Caco-2 (cell line): ENCODE measurements around the gene ARHGAP45. TPM values are rescaled to one million over a fixed set of nuclear protein-coding genes. Genes with fewer than 3 reads are reported as not detected.

Experiments used
- BruUV-seq: library from RNA; stranded (reverse); fragments of 400-500 nt; replicated peaks from 2 replicates; lab custom pipeline; 2021; lab: Mats Ljungman, UMichigan
- CTCF ChIA-PET: fragments of 300-600 bp; sonication (Branson Sonifier 250); formaldehyde crosslinking; loops from one replicate; lab custom pipeline; 2022; ENCODE audit warnings: antibody characterized with exemption; lab: Charles Lee
- POLR2A ChIA-PET: fragments of 300-600 bp; sonication (Branson Sonifier 250); formaldehyde crosslinking; loops from one replicate; lab custom pipeline; 2022; ENCODE audit warnings: antibody characterized with exemption; lab: Charles Lee
- DNase-seq, 2 experiments: peaks; one replicate each; pipeline versions ENCODE4 v3.0.0 to v3.0.0-alpha.2; 2020 to 2022
- H3K27me3 ChIP-seq: replicated peaks from 2 replicates; pipeline ENCODE4 v1.6.0; 2011; ENCODE audit warnings: low read length; ENCODE audit not compliant: control insufficient read depth, insufficient read depth
- H3K36me3 ChIP-seq: 2 replicates; pipeline ENCODE4 v1.5.1; 2011; ENCODE audit warnings: low read length; ENCODE audit not compliant: control insufficient read depth, insufficient read depth
- H3K4me1 ChIP-seq: fragments of 250-450 bp; sonication (Bioruptor Pico); 2 replicates; pipeline ENCODE4 v1.5.1; 2020; ENCODE audit warnings: mild to moderate bottlenecking
- H3K4me3 ChIP-seq: 2 replicates; pipeline ENCODE4 v1.5.1; 2011; ENCODE audit warnings: low read depth, mild to moderate bottlenecking, control low read depth, low read length
- H3K9me3 ChIP-seq: fragments of 250-450 bp; sonication (Bioruptor Pico); 2 replicates; pipeline ENCODE4 v1.5.1; 2020; ENCODE audit warnings: mild to moderate bottlenecking, moderate library complexity
- H3K27ac Mint-ChIP-seq: one replicate; pipeline ENCODE4 v1.8.0; 2022; ENCODE audit warnings: mixed read lengths; ENCODE audit not compliant: unreplicated experiment
- H3K27me3 Mint-ChIP-seq: one replicate; pipeline ENCODE4 v1.8.0; 2022; ENCODE audit warnings: mixed read lengths; ENCODE audit not compliant: insufficient read depth, unreplicated experiment
- H3K36me3 Mint-ChIP-seq: one replicate; pipeline ENCODE4 v1.8.0; 2022; ENCODE audit warnings: mild to moderate bottlenecking, mixed read lengths; ENCODE audit not compliant: insufficient read depth, unreplicated experiment
- H3K4me1 Mint-ChIP-seq: one replicate; pipeline ENCODE4 v1.8.0; 2022; ENCODE audit warnings: low read depth, mixed read lengths; ENCODE audit not compliant: unreplicated experiment
- H3K4me3 Mint-ChIP-seq: one replicate; pipeline ENCODE4 v1.8.0; 2022; ENCODE audit warnings: mild to moderate bottlenecking, moderate library complexity, mixed read lengths; ENCODE audit not compliant: unreplicated experiment
- H3K9me3 Mint-ChIP-seq: one replicate; pipeline ENCODE4 v1.8.0; 2022; ENCODE audit warnings: mixed read lengths; ENCODE audit not compliant: unreplicated experiment
- CTCF ChIP-seq, 2 experiments: fragments of 200-600 bp in 1 of 2; IDR thresholded peaks; 1 replicate in 1 of 2; 2 replicates in 1 of 2; pipeline versions ENCODE4 v1.5.1 to v1.8.0; 2011 to 2022; ENCODE audit warnings: antibody characterized with exemption in 1 of 2, control low read depth in 1 of 2, inconsistent platforms in 1 of 2, low read depth in 1 of 2, low read length in 1 of 2, mild to moderate bottlenecking in 1 of 2, moderate library complexity in 1 of 2; ENCODE audit not compliant: insufficient read depth in 1 of 2, severe bottlenecking in 1 of 2, unreplicated experiment in 1 of 2
- intact Hi-C: fragments of 100-400 bp; cut with micrococcal nuclease; formaldehyde crosslinking; loops from one replicate; pipeline ENCODE4 v1.10.0; 2022; ENCODE audit not compliant: unreplicated experiment
- total RNA-seq: library from RNA; stranded (reverse); gene quantifications from 2 replicates; pipeline ENCODE4 v1.2.3, GENCODE V29; 2022

Gene ARHGAP45
- total RNA-seq, 1 experiment from 2014 or later: 38.6 TPM

DNA sequence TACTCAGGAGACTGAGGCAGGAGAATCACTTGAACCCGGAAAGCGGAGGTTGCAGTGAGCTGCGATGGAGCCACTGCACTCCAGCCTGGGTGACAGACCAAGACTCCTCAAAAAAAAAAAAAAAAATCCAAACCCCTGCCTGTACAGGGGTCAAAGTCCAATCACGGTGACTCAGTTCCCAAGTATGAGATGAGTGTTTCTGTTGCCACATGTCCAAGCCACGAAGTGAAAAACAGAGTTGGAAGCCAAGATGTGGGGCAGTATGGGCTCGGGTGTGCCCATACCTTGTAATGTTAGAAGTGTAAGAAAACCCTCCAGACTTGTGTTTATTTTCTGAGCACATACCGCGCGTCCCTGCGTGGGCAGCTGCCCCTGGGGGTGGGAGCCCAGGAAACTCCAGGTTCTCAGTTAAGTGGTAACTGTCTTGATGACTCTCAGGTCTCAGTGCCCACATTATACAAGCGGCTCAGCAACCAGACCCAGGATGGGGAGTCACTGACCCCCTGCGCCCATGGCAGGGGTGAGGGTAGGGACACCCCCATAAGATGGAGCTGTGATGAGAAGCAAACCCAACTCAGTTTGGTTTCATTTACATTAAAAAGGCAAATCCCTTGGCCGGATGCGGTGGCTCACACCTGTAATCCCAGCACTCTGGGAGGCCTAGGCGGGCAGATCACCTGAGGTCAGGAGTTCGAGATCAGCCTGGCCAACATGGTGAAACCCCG is 35.6 kb downstream of the ARHGAP45 start:
- H3K9me3 ChIP-seq: no peaks in the 10 kb centered on the region
- Mint-ChIP-seq H3K4me1 (peaks cover 16% of the 10 kb centered on the region), H3K27ac (peak overlapping the region; percentile 73), H3K9me3 (no peaks in the 10 kb centered on the region), H3K36me3 (peaks cover 49% of the 10 kb centered on the region), H3K27me3 (no peaks in the 10 kb centered on the region), H3K4me3 (peak overlapping the region; percentile 68)
- no peak for TF ChIP-seq CTCF (IDR thresholded peaks at IDR 0.05; ENCODE audit: insufficient read depth in 1 of 2, low read depth in 1 of 2, low read length in 1 of 2, severe bottlenecking in 1 of 2, unreplicated experiment in 1 of 2)
- ChIA-PET POLR2A (interaction anchor here (0.7 kb wide), 2 partner anchors 63 to 75 kb away, joined by 6 to 9 read pairs; partner anchors contain the start of gene ABCA7), CTCF (no interaction called here)
- peaks cover 40% of the 10 kb centered on the region for H3K4me1 ChIP-seq
- BruUV-seq: TSS peak; percentile 91
- no peak overlapping the region for H3K4me3 ChIP-seq
- peak; percentile 80 to 87 for DNase-seq
- H3K27me3 ChIP-seq: no peaks in the 10 kb centered on the region
- H3K36me3 ChIP-seq: no peaks in the 10 kb centered on the region; the same call in 1 of the 2 replicates
- intact Hi-C loops: loop anchor here (1.0 to 10.0 kb wide), 3 partner anchors 7 to 78 kb away; partner anchors contain the start of genes CNN2, POLR2E, RNU6-2 and TMEM259

DNA sequence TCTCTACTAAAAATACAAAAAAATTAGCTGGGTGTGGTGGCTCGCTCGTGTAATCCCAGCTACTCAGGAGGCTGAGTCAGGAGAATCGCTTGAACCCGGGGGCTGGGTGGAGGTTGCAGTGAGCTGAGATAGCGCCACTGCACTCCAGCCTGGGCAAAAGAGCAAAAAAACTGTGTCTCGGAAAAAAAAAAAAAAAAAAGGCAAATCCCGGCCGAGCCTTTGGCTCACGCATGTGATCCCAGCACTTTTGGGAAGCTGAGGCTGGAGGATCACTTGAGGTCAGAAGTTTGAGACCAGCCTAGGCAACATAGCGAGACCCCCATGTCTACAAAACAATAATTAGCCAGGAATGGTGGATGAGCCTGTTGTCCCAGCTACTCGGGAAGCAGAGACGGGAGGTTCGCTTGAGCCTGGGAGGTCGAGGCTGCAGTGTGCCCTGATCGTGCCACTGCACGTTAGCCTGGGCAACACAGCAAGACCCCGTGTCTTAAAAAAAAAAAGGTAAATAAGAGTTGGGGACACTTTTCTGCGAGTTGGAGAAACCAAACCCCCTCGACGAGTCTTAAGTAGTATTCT is 36.3 kb downstream of the ARHGAP45 start:
- H3K4me3 Mint-ChIP-seq: peak overlapping the region; percentile 68
- H3K4me1 Mint-ChIP-seq: peaks cover 9% of the 10 kb centered on the region
- no peak for DNase-seq
- intact Hi-C loops: loop anchor here (1.0 to 10.0 kb wide), 3 partner anchors 8 to 78 kb away; partner anchors contain the start of genes CNN2, POLR2E, RNU6-2 and TMEM259
- H3K9me3 Mint-ChIP-seq: no peaks in the 10 kb centered on the region
- peaks cover 49% of the 10 kb centered on the region for H3K36me3 Mint-ChIP-seq
- no peak for TF ChIP-seq CTCF (IDR thresholded peaks at IDR 0.05; ENCODE audit: insufficient read depth in 1 of 2, low read depth in 1 of 2, low read length in 1 of 2, severe bottlenecking in 1 of 2, unreplicated experiment in 1 of 2)
- ChIA-PET POLR2A (interaction anchor here (0.7 to 2.3 kb wide), 4 partner anchors 37 to 77 kb away, joined by 6 to 19 read pairs (median 8); partner anchors contain the start of genes ABCA7, ARHGAP45 and CNN2), CTCF (no interaction called here)
- no TSS peak for BruUV-seq
- no peaks in the 10 kb centered on the region for H3K9me3 ChIP-seq
- H3K4me3 ChIP-seq: peak overlapping the region; percentile 32
- H3K27me3 Mint-ChIP-seq: no peaks in the 10 kb centered on the region
- peak overlapping the region; percentile 73 for H3K27ac Mint-ChIP-seq
- peaks cover 1% of the 10 kb centered on the region; the same call in 1 of the 2 replicates for H3K36me3 ChIP-seq
- peaks cover 34% of the 10 kb centered on the region for H3K4me1 ChIP-seq
- no peaks in the 10 kb centered on the region for H3K27me3 ChIP-seq

GRCh38 chr19:1103708-1104310 is 36.8 kb downstream of the ARHGAP45 start, which contains the start of gene GPX4:
GPX4 (plus strand) TSS chr19:1103994; CDS start chr19:1104044, 50 bp downstream.
- Histone ChIP-seq H3K27me3 (no peaks in the 10 kb centered on the region), H3K4me3 (peak within 1 kb of the TSS; percentile 97), H3K36me3 (peaks cover 1% of the 10 kb centered on the region; the same call in 1 of the 2 replicates), H3K9me3 (no peaks in the 10 kb centered on the region), H3K4me1 (peaks cover 28% of the 10 kb centered on the region)
- ChIA-PET CTCF (interaction anchor here (0.5 to 1.0 kb wide), 3 partner anchors 77 to 141 kb away, joined by 3 to 5 read pairs (median 3); partner anchors contain the start of gene CNN2), POLR2A (interaction anchor here (0.5 to 2.3 kb wide), 7 partner anchors 20 to 165 kb away, joined by 3 to 19 read pairs (median 9); partner anchors contain the start of genes ABCA7, ARHGAP45, CIRBP and CNN2)
- TF ChIP-seq CTCF (IDR thresholded peaks at IDR 0.05; ENCODE audit: insufficient read depth in 1 of 2, low read depth in 1 of 2, low read length in 1 of 2, severe bottlenecking in 1 of 2, unreplicated experiment in 1 of 2): no peak
- H3K27me3 Mint-ChIP-seq: no peaks in the 10 kb centered on the region
- H3K36me3 Mint-ChIP-seq: peaks cover 49% of the 10 kb centered on the region
- BruUV-seq: no TSS peak
- H3K4me1 Mint-ChIP-seq: peaks cover 4% of the 10 kb centered on the region
- intact Hi-C loops: loop anchor here (1.0 to 10.0 kb wide), 3 partner anchors 9 to 79 kb away; partner anchors contain the start of genes CNN2, POLR2E, RNU6-2 and TMEM259
- H3K27ac Mint-ChIP-seq: peak within 1 kb of the TSS; percentile 73
- H3K9me3 Mint-ChIP-seq: no peaks in the 10 kb centered on the region
- DNase-seq: peak; percentile 96 to 98
- H3K4me3 Mint-ChIP-seq: peak within 1 kb of the TSS; percentile 68
